ENCODE data around the gene ANXA9. TPM values are rescaled to one million over a fixed set of nuclear protein-coding genes. Genes with fewer than 3 reads are reported as not detected.

ANXA9 gene, protein sequence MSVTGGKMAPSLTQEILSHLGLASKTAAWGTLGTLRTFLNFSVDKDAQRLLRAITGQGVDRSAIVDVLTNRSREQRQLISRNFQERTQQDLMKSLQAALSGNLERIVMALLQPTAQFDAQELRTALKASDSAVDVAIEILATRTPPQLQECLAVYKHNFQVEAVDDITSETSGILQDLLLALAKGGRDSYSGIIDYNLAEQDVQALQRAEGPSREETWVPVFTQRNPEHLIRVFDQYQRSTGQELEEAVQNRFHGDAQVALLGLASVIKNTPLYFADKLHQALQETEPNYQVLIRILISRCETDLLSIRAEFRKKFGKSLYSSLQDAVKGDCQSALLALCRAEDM
- not detected in 2 replicates for total RNA-seq

DNA sequence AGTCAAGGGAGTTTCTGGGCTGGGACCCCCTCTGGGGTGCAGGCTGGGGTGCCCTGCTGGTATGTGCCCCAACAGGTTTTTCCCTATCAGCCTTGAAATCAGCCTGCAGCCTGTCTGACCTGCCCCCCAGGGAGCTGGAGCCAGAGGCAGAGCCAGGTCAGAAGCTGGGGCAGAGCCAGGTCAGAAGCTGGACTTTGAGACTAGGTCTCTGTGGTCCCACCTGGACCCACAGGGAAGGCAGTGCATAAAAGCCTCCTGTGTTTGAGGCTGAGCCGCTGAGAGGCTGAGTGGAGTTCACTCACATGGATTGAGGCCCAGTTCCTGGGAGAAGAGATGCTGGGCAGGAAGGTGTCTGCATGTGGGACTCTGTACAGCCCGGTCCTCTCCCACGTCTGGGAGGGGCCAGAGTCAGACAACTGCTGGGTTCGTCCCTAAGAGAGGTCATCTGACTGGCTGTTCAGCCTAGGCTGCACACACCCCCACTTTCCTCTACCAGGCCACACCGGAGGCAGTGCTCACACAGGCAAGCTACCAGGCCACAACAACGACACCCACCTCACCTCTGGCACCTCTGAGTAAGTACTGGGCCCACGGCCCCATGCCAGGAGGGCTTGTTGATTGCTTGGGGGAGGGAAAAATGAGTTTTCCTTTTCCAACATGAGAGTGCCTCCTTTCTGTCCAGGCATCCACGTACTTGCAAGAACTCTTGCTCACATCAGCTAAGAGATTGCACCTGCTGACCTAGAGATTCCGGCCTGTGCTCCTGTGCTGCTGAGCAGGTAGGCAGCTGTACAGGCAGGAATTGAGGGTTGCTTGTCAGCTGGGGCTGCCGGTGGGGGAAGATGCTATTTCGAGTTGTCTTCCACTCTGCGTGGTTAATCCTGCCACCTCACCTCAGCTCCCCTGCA, at the start of gene ANXA9:
TSS of gene ANXA9 (plus strand) at position 488 of the 908 bp plus-strand sequence. CDS start 814 bp downstream, outside the sequence.
- no peaks in the 10 kb centered on the region for H3K36me3 Mint-ChIP-seq (ENCODE audit: low read depth)
- no peak for DNase-seq (ENCODE audit: low spot score)

GRCh38 chr1:150944856-150945255, 37.2 kb upstream of the ANXA9 start:
- H3K4me1 Mint-ChIP-seq (ENCODE audit: low read depth), result no peaks in the 10 kb centered on the region
- no peak overlapping the region for H3K27ac Mint-ChIP-seq
- no peak overlapping the region for H3K4me3 Mint-ChIP-seq
- intact Hi-C loops (cut with micrococcal nuclease), result no loop called here
- no peaks in the 10 kb centered on the region for H3K9me3 Mint-ChIP-seq
- no peaks in the 10 kb centered on the region for H3K27me3 Mint-ChIP-seq (ENCODE audit: insufficient read depth)
- H3K36me3 Mint-ChIP-seq (ENCODE audit: low read depth), result peaks cover 51% of the 10 kb centered on the region
- no peak for DNase-seq (ENCODE audit: low spot score)

More for the DNA sequence above, at the start of gene ANXA9:
- Mint-ChIP-seq H3K4me1 (ENCODE audit: low read depth) (peaks cover 20% of the 10 kb centered on the region), H3K27me3 (ENCODE audit: insufficient read depth) (no peaks in the 10 kb centered on the region), H3K9me3 (no peaks in the 10 kb centered on the region), H3K27ac (no peak within 1 kb of the TSS), H3K4me3 (no peak within 1 kb of the TSS)
- intact Hi-C loops (cut with micrococcal nuclease), result no loop called here

GRCh38 chr1:150954708-150955107, 27.4 kb upstream of the ANXA9 start:
- H3K9me3 Mint-ChIP-seq, result no peaks in the 10 kb centered on the region
- H3K27me3 Mint-ChIP-seq (ENCODE audit: insufficient read depth), result no peaks in the 10 kb centered on the region
- no peak overlapping the region for H3K27ac Mint-ChIP-seq
- no peak overlapping the region for H3K4me3 Mint-ChIP-seq
- no peak for DNase-seq (ENCODE audit: low spot score)
- intact Hi-C loops (cut with micrococcal nuclease), result no loop called here
- no peaks in the 10 kb centered on the region for H3K4me1 Mint-ChIP-seq (ENCODE audit: low read depth)
- H3K36me3 Mint-ChIP-seq (ENCODE audit: low read depth), result peaks cover 55% of the 10 kb centered on the region

- H3K27ac Mint-ChIP-seq, result no peak overlapping the region
- no peaks in the 10 kb centered on the region for H3K4me1 Mint-ChIP-seq (ENCODE audit: low read depth)
- DNase-seq (ENCODE audit: low spot score), result no peak
- H3K4me3 Mint-ChIP-seq, result no peak overlapping the region
- no peaks in the 10 kb centered on the region for H3K27me3 Mint-ChIP-seq (ENCODE audit: insufficient read depth)
- intact Hi-C loops (cut with micrococcal nuclease), result no loop called here
- H3K9me3 Mint-ChIP-seq, result no peaks in the 10 kb centered on the region
- peaks cover 53% of the 10 kb centered on the region for H3K36me3 Mint-ChIP-seq (ENCODE audit: low read depth)
Measured at GRCh38 chr1:150955280-150955679, 26.8 kb upstream of the ANXA9 start.

GRCh38 chr1:150957666-150958065, 24.4 kb upstream of the ANXA9 start:
- Mint-ChIP-seq H3K27ac (no peak overlapping the region), H3K27me3 (ENCODE audit: insufficient read depth) (no peaks in the 10 kb centered on the region), H3K36me3 (ENCODE audit: low read depth) (peaks cover 51% of the 10 kb centered on the region), H3K4me1 (ENCODE audit: low read depth) (no peaks in the 10 kb centered on the region), H3K9me3 (no peaks in the 10 kb centered on the region), H3K4me3 (no peak overlapping the region)
- intact Hi-C loops (cut with micrococcal nuclease), result no loop called here
- DNase-seq (ENCODE audit: low spot score), result no peak

DNA sequence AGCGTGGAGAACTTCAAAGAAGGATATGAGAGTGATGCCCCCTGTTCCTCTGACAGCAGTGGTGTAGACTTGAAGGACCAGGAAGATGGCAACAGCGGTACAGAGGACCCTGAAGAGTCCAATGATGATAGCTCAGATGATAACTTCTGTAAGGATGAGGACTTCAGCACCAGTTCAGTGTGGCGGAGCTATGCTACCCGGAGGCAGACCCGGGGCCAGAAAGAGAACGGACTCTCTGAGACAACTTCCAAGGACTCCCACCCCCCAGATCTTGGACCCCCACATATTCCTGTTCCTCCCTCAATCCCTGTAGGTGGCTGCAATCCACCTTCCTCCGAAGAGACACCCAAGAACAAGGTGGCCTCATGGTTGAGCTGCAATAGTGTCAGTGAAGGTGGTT, 21.4 kb upstream of the ANXA9 start:
- Mint-ChIP-seq H3K36me3 (ENCODE audit: low read depth) (peaks cover 59% of the 10 kb centered on the region), H3K27ac (no peak overlapping the region), H3K27me3 (ENCODE audit: insufficient read depth) (no peaks in the 10 kb centered on the region), H3K4me3 (no peak overlapping the region), H3K9me3 (no peaks in the 10 kb centered on the region), H3K4me1 (ENCODE audit: low read depth) (no peaks in the 10 kb centered on the region)
- no peak for DNase-seq (ENCODE audit: low spot score)
- intact Hi-C loops (cut with micrococcal nuclease), result no loop called here

- intact Hi-C loops (cut with micrococcal nuclease), result no loop called here
- Mint-ChIP-seq H3K27ac (no peak overlapping the region), H3K36me3 (ENCODE audit: low read depth) (peaks cover 66% of the 10 kb centered on the region), H3K9me3 (no peaks in the 10 kb centered on the region), H3K4me1 (ENCODE audit: low read depth) (no peaks in the 10 kb centered on the region), H3K4me3 (no peak overlapping the region), H3K27me3 (ENCODE audit: insufficient read depth) (no peaks in the 10 kb centered on the region)
- no peak for DNase-seq (ENCODE audit: low spot score)
Measured at GRCh38 chr1:150961756-150962155, 20.3 kb upstream of the ANXA9 start.

GRCh38 chr1:150963321-150964163, 18.6 kb upstream of the ANXA9 start:
- H3K4me1 Mint-ChIP-seq (ENCODE audit: low read depth), result no peaks in the 10 kb centered on the region
- H3K27ac Mint-ChIP-seq, result peak overlapping the region; percentile 47
- peaks cover 74% of the 10 kb centered on the region for H3K36me3 Mint-ChIP-seq (ENCODE audit: low read depth)
- H3K4me3 Mint-ChIP-seq, result no peak overlapping the region
- H3K9me3 Mint-ChIP-seq, result no peaks in the 10 kb centered on the region
- H3K27me3 Mint-ChIP-seq (ENCODE audit: insufficient read depth), result no peaks in the 10 kb centered on the region
- intact Hi-C loops (cut with micrococcal nuclease), result no loop called here
- no peak for DNase-seq (ENCODE audit: low spot score)

- Mint-ChIP-seq H3K9me3 (no peaks in the 10 kb centered on the region), H3K4me1 (ENCODE audit: low read depth) (no peaks in the 10 kb centered on the region), H3K4me3 (no peak overlapping the region), H3K27ac (peak overlapping the region; percentile 47), H3K27me3 (ENCODE audit: insufficient read depth) (no peaks in the 10 kb centered on the region), H3K36me3 (ENCODE audit: low read depth) (peaks cover 73% of the 10 kb centered on the region)
- intact Hi-C loops (cut with micrococcal nuclease), result no loop called here
- DNase-seq (ENCODE audit: low spot score), result no peak
Measured at GRCh38 chr1:150964164-150964489, 18.0 kb upstream of the ANXA9 start.

DNA sequence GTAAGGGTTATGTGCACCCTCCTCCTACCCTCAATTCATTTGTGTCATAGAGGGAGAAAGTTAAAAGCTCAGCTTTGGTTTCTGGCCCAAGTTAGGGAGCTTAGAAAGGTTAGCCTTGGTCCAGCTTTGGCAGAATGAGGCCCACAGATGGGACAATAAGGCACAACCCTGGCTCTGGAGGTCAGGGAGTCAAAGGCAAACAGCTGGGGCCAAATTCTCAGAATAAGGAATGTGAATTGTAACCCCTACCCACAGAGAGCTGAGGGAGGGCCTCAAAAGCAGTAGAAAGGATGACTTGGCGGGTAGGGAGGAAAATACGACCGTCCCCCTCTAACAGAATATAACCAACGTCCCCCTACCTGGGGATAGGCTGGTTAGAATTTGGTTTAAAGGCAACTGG, 16.5 kb upstream of the ANXA9 start:
- no peak for DNase-seq (ENCODE audit: low spot score)
- Mint-ChIP-seq H3K27me3 (ENCODE audit: insufficient read depth) (no peaks in the 10 kb centered on the region), H3K27ac (no peak overlapping the region), H3K4me1 (ENCODE audit: low read depth) (peaks cover 6% of the 10 kb centered on the region), H3K9me3 (no peaks in the 10 kb centered on the region), H3K4me3 (no peak overlapping the region), H3K36me3 (ENCODE audit: low read depth) (peaks cover 62% of the 10 kb centered on the region)
- intact Hi-C loops (cut with micrococcal nuclease), result no loop called here

DNA sequence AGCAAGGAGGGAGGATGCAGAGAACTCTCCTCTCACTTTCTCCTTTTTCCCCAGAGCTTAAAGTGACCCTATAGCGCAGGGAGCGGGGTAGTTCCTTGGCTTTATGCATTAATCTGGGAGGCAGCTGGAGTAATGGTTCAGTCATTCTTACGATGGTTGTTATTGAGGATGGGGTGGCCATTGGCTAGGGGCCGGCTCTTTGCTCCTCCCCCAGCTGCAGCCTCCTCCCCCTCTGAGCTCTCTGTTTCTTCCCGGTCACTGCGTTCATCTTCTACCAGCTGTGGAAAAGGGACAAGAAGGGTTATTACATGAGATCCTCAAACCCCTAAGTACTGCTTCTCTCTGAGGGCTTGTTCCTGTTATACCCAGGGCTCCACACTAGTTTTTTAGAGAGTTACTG, 16.1 kb upstream of the ANXA9 start:
- no peak overlapping the region for H3K27ac Mint-ChIP-seq

DNA sequence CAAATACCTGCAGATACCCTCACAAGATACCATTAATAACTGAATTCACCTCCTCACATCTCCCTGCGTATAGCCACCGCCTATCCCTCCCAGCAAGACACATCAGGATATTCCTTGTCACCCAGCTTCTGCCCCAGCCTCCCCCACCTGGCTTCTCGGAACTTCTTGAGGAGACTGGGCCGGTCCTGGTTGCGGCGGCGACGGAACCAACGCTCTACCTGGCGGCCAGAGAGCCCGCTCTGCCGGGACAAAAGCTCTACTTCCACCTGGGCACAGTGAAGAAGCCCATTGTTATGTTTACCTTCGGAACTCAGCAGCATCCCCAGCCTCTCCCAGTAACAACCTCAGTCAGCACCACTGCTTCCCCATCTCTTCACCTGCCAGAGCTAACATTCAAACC, 14.2 kb upstream of the ANXA9 start:
- no peak overlapping the region for H3K27ac Mint-ChIP-seq
- intact Hi-C loops (cut with micrococcal nuclease), result no loop called here
- no peak overlapping the region for H3K4me3 Mint-ChIP-seq
- no peak for DNase-seq (ENCODE audit: low spot score)
- no peaks in the 10 kb centered on the region for H3K9me3 Mint-ChIP-seq
- no peaks in the 10 kb centered on the region for H3K27me3 Mint-ChIP-seq (ENCODE audit: insufficient read depth)
- H3K4me1 Mint-ChIP-seq (ENCODE audit: low read depth), result peaks cover 30% of the 10 kb centered on the region
- peaks cover 50% of the 10 kb centered on the region for H3K36me3 Mint-ChIP-seq (ENCODE audit: low read depth)

More for the DNA sequence above, 16.1 kb upstream of the ANXA9 start:
- Mint-ChIP-seq H3K4me1 (ENCODE audit: low read depth) (peaks cover 10% of the 10 kb centered on the region), H3K4me3 (no peak overlapping the region), H3K27me3 (ENCODE audit: insufficient read depth) (no peaks in the 10 kb centered on the region), H3K36me3 (ENCODE audit: low read depth) (peaks cover 62% of the 10 kb centered on the region), H3K9me3 (no peaks in the 10 kb centered on the region)
- intact Hi-C loops (cut with micrococcal nuclease), result no loop called here
- no peak for DNase-seq (ENCODE audit: low spot score)
